ENCODE measurements around the gene CCL8.

DNA sequence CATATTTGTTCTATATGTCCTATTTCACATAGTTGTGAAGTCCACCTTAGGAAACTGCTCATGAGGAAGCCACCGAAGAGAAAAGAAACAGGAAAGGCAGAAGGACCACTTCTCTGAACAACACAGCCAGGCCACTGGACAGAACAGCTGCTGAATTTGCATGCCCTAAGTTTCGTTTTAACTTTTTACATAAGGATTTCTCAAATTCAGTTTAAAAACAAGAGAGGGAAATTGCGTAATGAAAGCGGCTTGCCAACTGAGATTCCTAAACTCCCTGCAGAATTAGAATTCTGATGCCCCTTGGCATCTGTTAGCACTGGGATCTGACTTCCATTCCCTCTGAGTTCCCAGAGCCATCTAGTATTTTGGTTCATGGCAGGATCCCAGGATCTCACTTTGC lies 5.0 kb upstream of the CCL8 start:
- TF ChIP-seq POLR2A (IDR thresholded peaks at IDR 0.05; ENCODE audit: low read length) (no peak), GATA1 (IDR thresholded peaks at IDR 0.05; ENCODE audit: low read depth, low read length) (no peak)
